ENCODE data around the gene AIPL1. TPM values are rescaled to one million over a fixed set of nuclear protein-coding genes. Genes with fewer than 3 reads are reported as not detected.

AIPL1 gene
- total RNA-seq, 1 donor from 2014 or later, result not detected

GRCh38 chr17:6422654-6423241, 12.2 kb downstream of the AIPL1 start:
- intact Hi-C loops (cut with micrococcal nuclease), result loop anchor here (1.0 to 5.0 kb wide), 2 partner anchors 835 to 1175 kb away; no protein-coding TSS in a partner anchor

DNA sequence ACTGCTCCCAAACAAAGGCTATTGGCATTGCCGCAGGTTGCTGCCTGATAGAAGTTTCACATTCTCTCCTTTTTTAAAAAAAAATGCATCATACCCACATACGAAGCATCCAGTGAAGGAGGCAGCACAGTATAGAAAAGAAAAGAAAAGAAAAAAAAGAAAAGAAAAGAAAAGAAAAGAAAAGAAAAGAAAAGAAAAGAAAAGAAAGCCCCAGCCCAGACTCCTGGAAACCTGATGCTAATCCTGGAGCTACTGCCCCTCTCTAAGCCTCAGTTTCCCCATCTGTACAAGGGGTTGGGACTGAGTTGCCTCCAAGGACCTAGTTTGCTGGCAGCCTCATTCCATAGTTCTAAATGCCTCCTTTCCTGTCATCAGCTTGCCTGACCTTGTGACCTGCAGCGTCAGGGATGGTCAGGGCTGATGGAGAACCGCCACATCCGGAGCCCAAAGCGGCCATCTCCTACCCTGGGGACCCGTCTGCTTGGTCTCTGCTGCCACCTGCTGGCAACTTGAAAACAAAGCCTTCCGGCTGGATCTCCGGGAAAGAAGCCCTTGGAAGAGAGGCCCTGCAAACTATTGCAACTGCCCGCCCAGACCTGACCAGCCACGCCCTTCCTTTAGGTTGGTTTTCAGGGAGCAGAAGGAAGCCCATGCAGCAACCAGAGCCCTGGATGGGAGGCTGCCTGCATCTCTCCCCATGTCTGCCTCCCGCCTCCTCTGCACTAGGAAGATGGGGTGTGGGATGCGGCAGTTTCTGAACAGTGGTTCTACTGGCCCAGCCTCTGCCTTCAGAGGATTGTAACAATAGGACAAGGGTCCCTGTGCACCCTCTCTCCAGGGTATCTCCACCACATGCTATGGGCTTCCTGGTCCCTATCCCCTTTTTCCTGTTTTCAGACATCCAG, 13.0 kb downstream of the AIPL1 start:
- intact Hi-C loops (cut with micrococcal nuclease), result loop anchor here (1.0 to 5.0 kb wide), 2 partner anchors 835 to 1175 kb away; no protein-coding TSS in a partner anchor

- intact Hi-C loops (cut with micrococcal nuclease), result loop anchor here (5.0 kb wide), 1 partner anchor 1173 kb away; no protein-coding TSS in a partner anchor
Measured at GRCh38 chr17:6420173-6420641, 14.7 kb downstream of the AIPL1 start.

DNA sequence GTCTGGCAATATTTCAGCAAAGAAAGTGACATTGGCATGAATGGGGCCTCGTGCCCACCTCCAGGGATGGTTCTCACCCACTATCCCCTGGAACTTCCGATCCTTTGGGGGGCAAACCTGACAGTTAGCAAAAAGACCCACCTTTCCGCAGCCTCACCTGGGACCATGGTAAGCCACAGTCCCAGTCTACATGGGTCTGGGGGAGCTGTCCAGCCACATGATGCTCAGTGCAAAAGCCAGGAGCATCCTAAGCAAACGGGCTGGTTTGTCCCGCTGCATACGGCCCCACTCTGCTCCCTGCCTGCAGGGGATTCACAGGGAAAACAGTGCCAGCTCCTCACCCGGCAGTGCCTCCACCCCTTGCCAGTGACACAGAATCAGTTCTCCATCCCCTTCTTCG, 19.3 kb downstream of the AIPL1 start:
- intact Hi-C loops (cut with micrococcal nuclease), result no loop called here

GRCh38 chr17:6413065-6413464, 21.9 kb downstream of the AIPL1 start:
- intact Hi-C loops (cut with micrococcal nuclease), result loop anchor here (2.0 kb wide), 1 partner anchor 826 kb away; no protein-coding TSS in a partner anchor

DNA sequence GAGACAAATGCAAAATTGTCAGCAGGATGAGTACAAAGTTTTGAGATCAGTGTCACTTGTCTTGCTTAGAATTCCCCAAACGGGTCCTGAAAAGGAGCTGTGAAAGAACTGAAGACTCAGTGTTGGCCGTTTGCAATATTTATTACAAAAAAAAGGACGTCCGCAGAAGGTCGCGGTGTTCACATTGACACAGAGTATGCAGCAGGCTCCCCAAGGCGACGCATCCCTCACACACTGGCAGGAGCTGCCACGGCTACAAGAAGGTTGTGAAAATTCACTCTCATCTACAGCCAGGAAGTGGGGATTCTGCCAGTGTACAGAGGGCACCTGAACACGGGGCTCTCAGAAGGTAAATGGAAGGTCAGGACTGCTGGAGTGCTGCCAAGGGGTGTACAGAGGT, 26.2 kb downstream of the AIPL1 start:
- intact Hi-C loops (cut with micrococcal nuclease), result no loop called here

DNA sequence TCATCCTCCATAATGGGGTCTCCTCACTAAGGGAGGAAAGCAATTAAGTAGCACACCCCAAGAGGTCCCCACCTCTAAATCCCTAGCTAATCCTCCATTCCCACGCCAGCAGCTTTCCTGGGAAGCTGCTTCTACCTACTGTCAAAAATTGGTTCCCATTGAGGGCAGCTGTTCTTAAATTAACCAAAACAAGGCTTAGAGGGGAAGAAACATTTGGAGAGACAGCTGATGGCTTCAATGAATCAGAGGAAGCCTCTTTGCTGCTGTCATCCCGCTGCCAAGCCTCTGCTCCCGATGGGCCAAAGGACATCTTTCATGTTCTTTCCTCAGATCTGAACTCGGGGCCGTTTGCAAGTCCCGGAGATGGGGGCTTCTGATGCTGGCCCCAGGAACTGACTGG, 26.6 kb downstream of the AIPL1 start:
- intact Hi-C loops (cut with micrococcal nuclease), result no loop called here

GRCh38 chr17:6402258-6402657, 32.7 kb downstream of the AIPL1 start:
- intact Hi-C loops (cut with micrococcal nuclease), result no loop called here

DNA sequence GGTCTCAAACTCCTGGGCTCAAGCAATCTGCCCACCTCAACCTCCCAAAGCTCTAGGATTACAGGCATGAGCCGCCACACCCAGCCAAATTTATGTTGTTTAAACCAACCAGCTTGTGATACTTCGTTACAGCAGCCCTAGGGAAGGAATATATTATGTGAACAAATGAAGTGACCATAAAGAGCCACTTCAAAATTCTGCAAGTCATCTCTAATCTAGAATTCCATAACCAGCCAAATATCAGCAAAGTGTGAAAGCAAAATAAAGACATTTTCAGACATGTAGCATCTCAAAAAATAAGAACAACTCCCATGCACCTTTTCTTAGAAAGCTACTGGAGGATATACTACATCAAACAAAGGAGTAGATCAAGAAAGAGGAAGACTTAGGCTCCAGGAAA, 36.0 kb downstream of the AIPL1 start:
- intact Hi-C loops (cut with micrococcal nuclease), result no loop called here

DNA sequence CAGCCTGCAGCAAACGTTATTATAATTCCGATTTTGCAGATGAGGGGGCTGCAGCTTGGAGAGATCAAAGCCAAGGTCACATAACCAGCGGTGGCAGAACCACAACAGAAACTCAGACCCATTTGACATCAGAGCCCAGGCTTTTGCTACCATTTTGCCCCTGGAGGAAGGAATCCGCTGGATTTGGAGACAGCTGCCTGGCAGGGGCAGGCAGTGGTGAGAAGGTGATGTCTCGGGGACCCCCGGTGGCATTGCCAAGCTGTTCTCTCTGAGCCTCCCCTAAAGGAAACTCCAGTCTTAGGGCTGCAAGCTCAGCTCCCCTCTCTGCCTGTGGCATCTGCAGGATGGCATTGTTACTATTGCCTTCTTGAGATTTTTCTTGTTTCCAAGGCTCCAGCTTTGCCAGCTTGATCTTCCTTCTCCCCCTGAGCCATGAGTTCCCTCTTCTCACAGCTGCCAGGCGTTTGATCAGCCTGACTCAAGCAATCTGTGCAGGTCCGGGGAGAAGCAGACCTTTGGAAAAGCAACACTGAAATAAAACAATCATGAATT, 40.8 kb downstream of the AIPL1 start:
- intact Hi-C loops (cut with micrococcal nuclease), result no loop called here

GRCh38 chr17:6393351-6393952, 41.5 kb downstream of the AIPL1 start:
- intact Hi-C loops (cut with micrococcal nuclease), result no loop called here

DNA sequence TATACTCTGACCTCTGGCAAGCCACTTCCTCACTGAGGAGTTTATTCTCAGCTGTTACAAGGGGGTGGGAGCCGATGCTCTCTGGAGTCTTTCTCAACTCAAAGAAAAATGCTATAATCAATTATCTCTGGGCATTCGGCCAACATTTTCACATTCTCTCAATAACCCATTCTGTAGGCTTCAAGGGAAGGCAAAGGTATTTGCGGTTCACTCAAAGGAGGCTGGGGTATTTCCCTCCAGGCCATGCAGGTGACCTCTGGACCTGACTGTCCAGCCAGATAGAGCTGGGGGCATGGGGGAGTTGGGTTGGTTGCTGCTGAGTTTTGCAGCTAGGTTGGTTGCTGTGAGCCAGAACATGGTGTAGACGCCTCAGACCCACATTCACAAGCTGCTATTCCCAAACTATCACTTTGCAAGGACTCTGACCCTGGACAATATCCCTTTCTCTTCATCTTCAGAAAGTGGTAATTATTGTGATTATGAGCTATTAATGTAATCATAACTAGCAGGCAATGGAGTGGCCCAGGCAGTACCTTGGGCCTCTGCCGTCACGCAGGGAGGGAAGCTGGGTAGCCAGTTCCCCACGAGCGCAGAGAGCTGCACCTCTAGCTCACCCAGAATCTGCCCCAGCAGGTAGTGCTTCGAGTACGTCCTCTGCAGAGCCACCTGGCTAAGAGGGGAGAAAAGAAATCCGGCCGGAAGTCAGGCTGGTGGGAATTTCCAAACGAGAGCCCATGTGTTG, 42.1 kb downstream of the AIPL1 start:
- intact Hi-C loops (cut with micrococcal nuclease), result no loop called here

DNA sequence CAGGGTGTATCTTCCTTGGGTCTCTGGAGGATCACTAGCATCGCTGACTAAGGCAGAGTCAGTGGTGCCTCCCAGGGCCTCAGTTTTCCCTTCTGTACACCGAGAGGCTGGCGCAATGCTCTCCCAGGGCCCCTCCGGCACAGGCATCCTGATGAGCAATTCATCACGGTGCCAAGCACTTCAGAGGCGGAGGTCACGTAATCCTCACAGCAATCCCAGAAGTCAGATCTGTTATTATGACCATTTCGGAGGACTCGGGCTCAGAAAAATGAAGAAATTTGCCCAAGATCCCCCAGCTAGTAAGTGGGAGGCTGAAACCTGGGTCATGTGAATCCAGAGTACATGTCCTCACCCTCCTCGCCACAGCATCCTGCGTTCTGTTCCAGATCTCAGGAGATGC, 46.5 kb downstream of the AIPL1 start:
- intact Hi-C loops (cut with micrococcal nuclease), result no loop called here

DNA sequence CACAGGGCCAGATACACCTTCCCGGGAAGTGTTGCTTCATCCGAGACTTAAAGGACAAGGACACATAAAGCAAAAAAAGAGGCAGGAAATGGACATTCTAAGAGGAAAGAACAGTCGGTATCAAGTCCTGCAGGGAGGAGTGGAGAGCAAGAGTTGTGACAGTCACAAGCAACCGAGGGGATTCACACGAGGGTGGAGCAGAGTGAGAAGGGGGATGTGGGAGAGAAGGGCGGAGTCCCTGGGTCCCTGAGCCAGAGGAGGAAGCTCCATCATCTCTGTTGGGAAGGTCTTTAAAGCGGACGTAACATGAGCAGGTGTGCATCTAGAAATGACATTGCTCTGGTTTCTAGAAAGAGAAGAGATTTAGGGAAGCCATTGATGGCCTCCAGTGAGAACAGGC, 47.1 kb downstream of the AIPL1 start:
- intact Hi-C loops (cut with micrococcal nuclease), result no loop called here

DNA sequence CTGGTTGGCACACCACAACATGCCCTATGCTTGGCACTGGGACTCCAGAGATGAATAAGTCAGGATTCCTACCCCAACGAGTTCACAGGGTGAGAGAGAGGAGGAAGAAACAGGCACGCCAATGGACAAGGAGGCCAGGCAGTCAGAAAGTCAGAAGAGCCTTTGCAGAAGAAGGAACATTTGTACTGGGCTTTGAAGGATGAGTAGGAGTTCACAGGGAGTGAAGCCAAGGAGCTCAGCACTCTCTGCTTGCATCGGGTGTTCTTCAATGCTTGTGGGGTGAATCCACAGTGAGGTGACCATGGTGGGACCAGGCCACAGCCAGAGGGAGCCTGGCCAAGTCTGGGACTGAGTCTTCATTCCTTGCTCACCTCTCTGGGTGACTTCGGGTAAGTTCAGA, 47.5 kb downstream of the AIPL1 start:
- intact Hi-C loops (cut with micrococcal nuclease), result no loop called here

DNA sequence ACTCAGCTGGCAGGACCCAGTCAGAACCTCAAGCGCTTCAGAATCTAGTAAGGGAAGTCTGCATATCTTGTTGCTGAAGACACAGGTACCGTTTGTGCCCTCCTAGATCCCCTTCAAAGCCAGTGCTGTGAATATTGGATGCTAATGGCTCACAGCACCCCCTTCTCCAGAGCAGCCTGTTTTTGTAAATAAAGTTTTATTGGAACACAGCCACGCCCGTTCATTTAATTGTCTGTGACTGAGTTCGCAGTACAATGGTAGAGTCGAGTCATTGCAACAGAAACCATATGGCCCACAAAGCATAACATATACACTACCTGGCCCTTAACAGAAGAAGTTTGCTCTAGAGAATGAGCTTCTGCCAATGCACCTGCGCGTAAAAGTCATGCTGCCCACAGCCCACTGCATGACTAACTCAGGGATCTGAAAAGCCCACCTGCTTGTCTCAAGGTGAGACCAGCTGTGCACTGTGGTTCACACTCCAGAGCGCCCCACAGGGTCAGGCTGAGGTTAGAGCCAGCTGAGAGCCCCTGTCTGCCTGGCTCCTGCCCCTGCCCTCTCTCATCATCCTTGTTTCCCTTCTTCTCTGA, 48.8 kb downstream of the AIPL1 start:
- intact Hi-C loops (cut with micrococcal nuclease), result no loop called here

DNA sequence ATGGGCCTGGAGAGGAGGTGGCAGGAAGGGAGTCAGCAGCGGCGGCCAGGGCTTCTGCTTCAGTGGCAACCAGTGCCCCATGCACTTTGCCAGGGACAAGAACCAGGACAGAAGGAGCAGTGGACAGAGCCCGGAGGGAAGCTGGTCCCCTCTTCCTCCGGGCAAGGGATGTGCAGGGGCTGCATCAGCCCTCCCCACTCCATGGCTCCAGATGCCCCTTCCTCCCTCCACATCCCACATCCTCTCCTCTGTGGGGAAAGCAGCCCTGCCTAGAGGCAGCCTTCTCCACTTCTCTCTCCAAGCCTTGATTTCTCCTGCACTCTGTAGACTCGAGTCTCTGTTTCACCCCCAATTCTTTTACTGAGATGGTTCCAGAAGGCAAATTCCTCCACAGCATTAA, 50.4 kb downstream of the AIPL1 start:
- intact Hi-C loops (cut with micrococcal nuclease), result no loop called here

DNA sequence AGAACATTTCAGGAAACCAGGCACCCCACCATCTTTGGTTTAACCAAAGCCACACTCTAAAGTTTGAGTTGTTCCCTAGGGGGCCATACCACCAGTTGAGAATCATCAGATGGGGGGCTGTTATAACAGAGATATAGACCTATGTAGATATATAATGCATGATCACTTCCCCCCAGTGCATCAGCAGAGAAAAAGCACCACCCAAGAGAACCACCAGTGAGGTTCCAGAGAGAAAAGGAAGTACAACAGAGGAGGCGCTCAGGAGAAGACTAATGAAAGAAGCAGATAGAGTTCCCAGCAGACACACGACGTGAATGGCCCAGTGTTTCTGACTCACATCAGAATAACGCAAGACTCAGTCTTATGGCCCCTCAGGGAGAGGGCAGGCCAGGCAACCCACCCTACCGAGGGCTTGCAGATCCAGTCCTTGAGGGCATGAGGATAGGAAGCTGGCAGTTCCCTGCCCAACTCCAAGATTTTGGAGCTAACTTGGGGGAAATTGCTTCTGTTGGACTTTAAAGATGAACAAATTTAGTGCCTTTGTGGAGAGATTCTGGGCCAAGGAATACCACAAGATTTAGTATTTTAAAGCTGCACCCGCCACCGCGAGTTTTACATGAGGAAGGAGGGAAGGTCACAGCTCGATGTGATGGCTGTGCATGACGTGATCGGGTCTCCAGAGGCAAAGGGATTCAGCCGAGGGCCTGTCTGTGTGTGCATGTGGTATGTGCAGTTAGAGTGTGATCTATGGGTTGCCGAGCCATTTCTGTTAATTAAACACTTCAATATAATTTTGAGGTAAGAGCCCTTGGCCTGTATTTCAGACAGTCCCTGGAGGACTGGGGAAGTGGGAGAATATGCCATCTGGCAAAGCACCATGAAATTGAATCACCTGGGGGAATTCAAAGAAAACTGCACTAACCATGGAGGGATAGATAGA, 53.1 kb downstream of the AIPL1 start:
- intact Hi-C loops (cut with micrococcal nuclease), result no loop called here

DNA sequence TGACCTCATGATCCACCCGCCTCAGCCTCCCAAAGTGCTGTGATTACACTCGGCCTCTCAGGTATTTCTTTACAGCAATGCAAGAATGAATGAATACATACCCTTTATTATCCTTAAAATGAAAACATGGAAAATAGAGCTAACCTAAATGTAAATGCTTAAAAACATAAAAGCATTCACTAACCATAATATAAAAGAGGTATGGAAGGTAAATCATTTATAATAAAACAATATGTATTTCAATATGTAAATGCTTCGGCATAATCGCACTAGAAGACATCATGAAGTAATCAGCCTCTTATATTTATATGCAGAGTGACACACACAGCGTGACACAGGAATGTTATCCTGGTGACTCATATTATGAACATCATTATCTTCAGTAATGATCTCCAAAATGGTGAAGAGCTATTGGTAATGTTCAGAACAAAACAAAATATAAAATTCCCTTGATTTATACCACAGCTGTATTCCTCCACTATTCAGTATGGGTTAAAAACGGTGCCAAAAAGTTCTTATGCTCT, 53.9 kb downstream of the AIPL1 start:
- intact Hi-C loops (cut with micrococcal nuclease), result no loop called here

All from T-helper 2 cell treated with Interferon-gamma antibody and Interleukin-4, amounts not matched to agents 100 ng/mL and 5 ng/mL, for 36 hours (primary cell).